Stimulated activated CD8-positive, alpha-beta memory T cell treated with anti-CD3 and anti-CD28 coated beads, Interleukin-7, amount 100 ng/mL, for 4 hours (primary cell): Measurements from ENCODE around the gene FOXN3.

Experiments
- DNase-seq, 2 donors: peaks; one replicate each; pipeline ENCODE4 v3.0.0-alpha.2; 2020; ENCODE audit warnings: low read depth in 2 of 2

The FOXN3 gene

DNA sequence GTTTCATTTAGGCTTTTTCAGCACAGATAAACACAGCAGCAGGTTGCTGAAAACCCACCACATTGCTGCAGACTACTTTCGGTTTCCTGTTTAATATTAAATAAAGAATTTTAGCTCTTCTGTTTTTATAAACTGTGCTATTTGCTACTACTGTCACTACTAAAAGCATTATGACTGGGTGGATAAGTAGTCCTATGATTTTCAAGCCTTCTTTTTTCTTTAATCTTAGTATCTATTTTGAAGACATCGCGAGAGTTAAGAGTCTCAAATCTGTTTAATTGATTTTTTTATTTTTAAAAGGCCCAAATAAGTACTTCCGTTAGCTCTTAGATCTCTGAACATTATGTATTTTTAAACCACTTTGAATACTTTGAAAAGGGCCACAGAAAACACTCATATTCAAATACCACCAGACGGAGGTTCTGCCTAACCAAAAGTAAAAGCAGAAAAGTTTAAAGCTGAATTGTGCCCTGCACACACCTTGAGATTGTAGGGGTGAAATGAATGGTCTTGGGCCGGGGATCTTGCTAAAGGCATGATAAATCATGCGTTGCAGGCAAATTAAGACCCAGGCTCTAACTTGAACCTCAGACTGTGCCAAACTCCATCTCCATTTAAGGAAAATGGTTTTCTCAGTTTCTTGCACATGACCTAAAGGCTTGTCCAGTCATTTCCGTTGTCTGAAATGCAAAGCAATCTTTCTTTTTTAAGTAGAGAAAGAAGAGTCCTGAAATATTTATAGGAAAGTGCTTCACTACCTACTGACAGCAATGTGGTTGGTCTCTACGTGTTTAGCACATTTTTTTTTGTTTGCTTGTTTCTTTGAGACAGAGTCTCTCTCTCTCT, 13.6 kb upstream of the FOXN3 start:
- no peak for DNase-seq

- DNase-seq, result peak in 1 of 2 donors; percentile 25
Observed at GRCh38 chr14:89429199-89430181, 12.5 kb upstream of the FOXN3 start.

- DNase-seq, result no peak
Observed at GRCh38 chr14:89428546-89429198, 11.6 kb upstream of the FOXN3 start.

- DNase-seq, result no peak
Observed at GRCh38 chr14:89428173-89428523, 11.1 kb upstream of the FOXN3 start.

DNA sequence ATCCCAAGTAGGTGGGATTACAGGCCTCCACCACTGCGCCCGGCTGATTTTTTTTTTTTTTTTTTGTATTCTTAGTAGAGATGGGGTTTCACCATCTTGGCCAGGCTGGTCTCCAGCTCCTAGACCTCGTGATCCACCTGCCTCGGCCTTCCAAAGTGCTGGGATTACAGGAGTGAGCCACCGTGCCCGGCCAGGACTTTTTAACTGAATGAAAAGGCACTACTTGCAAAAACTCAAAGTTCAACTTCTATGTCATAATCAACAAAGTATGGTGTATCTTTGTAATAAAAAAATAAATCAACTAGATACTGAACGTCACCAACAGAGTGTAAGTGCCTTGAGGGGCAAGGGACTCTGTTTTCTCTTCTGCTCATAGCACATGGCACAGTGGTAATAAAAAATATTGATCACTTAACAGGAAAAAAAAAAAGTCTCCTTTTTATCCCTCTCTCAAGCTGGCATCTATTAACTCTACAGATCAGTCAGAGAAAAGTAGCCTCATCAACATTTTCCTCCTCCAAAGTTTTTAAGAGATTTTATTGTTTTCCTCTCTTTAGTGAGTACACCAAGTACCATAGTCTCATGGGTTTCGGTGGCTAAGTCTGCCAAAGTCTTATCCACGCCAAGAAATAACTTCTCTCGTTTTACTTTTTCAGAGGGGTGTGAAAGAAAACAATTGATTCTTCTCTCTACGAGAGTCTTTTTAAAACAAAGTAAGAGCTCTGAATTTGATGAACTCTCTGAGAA, 10.6 kb upstream of the FOXN3 start:
- no peak for DNase-seq

DNA sequence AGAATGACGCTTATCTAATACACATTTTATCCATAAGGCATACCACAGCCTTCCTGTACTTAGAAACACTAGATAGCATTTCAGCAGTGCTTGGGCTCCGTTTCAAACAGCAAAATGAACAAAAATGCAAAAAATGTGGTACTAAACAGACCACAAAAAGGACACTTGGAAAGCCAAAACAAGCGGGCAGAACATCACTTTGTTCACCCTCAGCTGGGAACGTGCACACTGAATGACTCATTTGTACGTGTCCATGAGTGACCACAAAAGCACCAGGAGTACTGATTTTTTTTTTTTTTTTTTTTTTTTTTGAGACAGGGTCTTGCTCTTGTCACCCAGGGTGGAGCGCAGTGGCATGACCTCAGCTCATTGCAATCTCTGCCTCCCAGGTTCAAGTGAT, 8.9 kb upstream of the FOXN3 start:
- DNase-seq, result no peak

DNA sequence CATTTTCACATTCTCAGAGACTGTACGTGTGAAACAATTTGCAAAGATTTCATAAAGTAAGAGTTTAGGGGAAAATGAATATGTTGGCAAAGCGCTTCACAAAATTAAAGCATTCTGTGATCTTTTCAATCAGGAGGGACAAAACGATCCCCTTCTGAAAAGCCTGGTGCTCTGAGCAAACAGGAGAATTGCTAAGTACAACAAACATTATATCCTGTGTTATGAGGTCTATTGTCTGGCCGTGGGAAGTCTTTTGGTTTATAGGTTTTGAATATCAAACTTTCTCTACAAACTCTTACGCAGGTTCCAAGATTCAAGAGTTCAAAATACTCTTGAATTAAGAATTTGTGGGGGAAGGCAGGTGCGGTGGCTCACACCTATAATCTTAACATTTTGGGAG, 7.2 kb upstream of the FOXN3 start:
- DNase-seq, result no peak

GRCh38 chr14:89422952-89423345, 5.9 kb upstream of the FOXN3 start:
- no peak for DNase-seq

DNA sequence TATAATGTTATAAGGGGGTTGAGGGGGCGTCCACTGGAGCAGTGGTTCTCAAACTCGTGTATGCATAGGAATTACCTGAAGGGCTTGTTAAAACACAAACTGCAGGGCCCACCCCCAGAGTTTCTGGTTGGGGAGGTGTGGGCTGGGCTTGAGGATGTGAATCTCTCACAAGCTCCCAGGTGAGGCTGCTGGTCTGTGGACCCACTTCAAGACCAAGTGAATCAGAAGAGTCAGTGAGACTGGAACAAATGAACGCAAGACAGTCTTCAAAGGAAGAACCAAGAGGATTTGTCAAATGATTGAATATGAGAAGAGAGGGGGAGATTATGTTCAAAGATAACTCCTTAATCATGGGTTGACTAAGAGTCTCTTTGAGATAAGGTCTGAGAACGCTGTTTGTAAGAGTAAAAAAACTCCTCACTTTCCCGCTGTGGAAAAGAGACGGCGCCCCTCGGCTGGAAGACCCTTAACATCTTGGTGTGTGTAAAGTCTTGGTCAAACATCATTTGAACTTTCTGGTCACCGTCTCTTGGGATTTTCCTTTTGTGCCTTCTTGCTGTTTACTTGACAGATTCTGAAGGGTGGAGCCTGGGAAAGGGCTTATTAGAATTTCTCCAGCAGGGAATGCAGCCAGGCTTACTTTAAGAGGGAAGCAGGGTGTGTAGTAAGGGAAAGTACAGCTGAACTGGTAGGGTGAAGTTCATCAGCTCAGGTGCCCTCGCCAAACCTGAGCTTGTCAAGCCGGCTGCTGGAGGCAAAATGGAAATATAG, 5.3 kb upstream of the FOXN3 start:
- DNase-seq, result peak; percentile 26 to 55

GRCh38 chr14:89420502-89420901, 3.5 kb upstream of the FOXN3 start:
- no peak for DNase-seq

GRCh38 chr14:89419973-89420482, 3.0 kb upstream of the FOXN3 start:
- DNase-seq, result no peak

DNA sequence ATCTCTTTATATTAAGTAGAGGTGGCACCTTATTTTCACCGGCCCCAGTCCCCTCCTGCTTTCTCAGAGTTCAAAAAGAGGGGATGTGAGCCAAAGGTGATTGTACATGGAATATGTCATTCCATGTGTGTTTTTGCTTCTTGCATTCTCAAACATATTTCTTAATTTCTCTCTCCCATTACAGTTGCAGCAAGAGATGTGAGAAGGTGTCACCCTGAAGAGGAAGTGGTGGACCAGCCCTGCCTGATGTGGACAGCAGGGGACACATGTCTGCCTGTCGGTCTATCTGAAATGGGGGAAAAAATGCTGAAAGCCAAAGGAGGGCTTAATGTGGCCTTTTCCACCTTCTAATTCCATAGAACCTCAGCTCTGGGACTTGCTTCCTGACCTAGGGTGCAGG, 1.9 kb upstream of the FOXN3 start:
- DNase-seq, result no peak

DNA sequence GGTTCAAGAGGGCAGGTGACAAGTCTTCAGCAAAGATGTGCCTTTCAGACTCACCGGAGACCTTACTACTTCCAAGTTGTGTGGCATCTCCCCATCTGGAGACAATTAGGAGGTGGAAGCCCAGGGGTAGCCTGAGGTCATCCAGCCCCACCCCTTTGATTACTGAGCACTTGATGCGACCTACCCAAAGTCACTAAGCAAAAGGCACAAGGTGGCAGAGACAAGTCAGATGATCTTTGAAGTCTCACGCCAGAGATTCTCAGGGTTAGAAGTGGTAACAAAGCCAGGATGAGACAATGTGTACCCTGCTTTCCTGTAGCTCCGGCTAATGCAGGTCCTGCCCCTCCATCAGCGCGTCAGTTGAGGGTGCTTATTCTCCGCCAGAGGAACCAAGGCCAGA, 1.4 kb upstream of the FOXN3 start:
- no peak for DNase-seq

GRCh38 chr14:89417465-89418225, 612 bp upstream of the FOXN3 start:
- peak; percentile 37 to 46 for DNase-seq

DNA sequence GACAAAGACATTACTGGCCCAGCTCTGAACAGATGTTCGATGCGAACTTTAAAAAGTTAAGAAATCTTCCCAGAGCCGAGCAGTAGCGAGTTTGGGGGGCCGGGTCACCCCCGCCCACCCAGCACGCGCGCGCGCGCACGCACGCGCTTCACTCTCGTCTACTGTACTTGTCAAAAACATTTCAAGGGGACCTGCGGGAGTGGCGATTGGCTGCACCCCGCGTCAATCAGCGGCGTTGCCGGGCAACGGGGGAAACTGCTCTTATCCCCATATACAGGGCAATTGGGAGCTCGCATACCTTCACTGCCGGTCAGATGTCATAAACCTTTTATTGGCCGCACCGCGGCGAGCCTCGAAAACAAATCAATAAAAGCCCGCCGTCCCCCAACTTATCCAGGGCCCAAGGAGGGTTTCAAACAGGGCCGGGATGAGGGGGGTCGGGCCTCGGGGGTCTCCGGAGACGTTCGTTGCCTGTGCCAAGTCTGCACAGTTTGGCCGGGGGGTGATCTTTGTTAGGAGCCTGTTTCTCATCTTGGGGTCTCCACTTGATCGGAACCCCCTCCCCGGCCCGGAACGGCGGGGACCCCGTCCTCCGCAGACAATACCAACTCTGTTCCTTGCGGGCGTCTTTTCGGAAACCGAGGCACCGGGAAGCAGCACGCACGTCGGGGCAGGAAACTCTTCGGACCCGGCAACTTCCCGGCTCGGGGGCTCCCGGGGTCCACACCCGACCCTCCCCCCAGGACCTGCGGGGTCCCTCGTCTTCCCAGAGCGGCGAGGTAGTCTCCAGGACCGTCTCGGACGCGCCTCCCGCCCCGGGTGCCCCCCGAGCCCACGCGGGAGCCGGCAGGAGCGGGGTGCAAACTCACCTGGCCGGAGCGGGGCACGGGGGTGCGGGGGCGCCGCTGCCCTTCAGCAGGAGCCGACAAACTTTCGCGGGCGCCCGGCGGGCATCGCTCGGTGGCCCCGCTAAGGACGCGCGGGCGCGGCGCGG, 734 bp downstream of the FOXN3 start:
- peak; percentile 99 for DNase-seq

DNA sequence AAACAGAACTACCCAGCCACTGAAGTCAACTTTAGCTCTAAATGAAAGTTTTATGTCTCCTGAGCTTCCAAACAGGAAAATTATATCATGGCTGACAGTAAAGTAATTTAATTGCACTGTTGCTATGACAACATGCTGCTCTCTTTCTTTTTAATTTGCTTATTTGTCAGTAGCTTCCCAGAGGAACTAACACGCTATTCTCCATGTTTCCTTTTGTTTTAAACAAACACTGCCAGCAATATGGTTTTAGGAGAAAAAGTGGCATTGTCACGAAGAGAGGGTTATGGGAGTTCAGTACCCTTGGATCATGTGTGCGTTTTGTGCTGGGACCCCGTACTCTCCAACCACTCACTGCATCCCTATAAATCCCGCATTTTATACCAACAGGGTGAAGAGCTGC, 1.9 kb downstream of the FOXN3 start:
- DNase-seq, result no peak

DNA sequence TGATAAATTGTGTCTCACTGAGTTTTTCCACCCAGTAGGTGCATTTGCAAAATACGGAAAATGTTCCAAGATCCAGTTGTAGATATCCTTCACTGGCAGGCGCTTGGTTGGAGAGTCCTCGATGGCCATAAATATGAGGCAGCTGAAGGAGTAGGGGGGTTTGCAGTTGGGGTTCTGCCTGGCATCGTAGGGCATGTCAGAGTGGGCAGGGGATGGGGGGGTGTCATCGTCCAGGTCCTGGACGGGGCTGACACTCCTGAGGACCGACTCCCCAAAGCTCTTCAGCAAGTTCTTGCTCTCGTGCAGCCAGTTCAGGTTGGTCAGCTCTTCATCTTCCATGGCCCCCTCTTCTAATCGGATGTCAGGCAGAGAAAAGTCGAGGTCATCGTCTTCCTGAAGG, 5.1 kb downstream of the FOXN3 start:
- DNase-seq, result no peak

- no peak for DNase-seq
Observed at GRCh38 chr14:89409961-89410360, 7.1 kb downstream of the FOXN3 start.
